ENCODE results near the gene NHERF1.

The NHERF1 gene

DNA sequence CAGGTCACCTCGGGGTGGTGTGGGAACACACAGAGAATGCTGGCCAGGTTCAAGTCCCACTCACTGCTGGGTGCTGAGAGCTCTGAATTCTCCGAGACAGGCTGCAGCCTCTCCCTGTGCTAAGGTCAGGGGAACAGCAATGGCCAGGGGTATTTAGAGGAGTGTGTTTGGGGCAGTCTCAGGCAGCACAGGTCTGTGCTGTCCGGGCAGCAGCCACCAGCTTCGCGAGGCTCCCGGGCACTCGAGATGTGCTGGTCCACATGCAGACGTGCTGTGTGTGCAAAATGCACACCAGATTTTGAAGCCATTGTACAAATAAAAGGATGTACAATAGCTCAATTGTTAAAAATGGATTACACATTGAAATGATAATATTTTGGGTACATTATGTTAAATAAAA, 7.1 kb downstream of the NHERF1 start:
- TF ChIP-seq ARNTL (CRISPR knock-in tag; IDR thresholded peaks at IDR 0.05; ENCODE audit: borderline replicate concordance, low read depth) (no peak), ZNF70 (CRISPR knock-in tag; IDR thresholded peaks at IDR 0.05) (no peak), TOX (CRISPR knock-in tag; IDR thresholded peaks at IDR 0.05; ENCODE audit: borderline replicate concordance) (no peak), ZC3H10 (CRISPR knock-in tag; IDR thresholded peaks at IDR 0.05) (no peak), BACH2 (CRISPR knock-in tag; IDR thresholded peaks at IDR 0.05; ENCODE audit: borderline replicate concordance) (no peak), ESRRG (CRISPR knock-in tag; IDR thresholded peaks at IDR 0.05) (no peak), RARB (CRISPR knock-in tag; IDR thresholded peaks at IDR 0.05) (no peak), PPARA (CRISPR knock-in tag; IDR thresholded peaks at IDR 0.05; ENCODE audit: borderline replicate concordance) (no peak), ZNF8 (CRISPR knock-in tag; IDR thresholded peaks at IDR 0.05) (no peak), ZFP30 (CRISPR knock-in tag; IDR thresholded peaks at IDR 0.05) (no peak), TCF4 (CRISPR knock-in tag; IDR thresholded peaks at IDR 0.05; ENCODE audit: borderline replicate concordance) (no peak)
- TF ChIP-seq, protein P1, sequence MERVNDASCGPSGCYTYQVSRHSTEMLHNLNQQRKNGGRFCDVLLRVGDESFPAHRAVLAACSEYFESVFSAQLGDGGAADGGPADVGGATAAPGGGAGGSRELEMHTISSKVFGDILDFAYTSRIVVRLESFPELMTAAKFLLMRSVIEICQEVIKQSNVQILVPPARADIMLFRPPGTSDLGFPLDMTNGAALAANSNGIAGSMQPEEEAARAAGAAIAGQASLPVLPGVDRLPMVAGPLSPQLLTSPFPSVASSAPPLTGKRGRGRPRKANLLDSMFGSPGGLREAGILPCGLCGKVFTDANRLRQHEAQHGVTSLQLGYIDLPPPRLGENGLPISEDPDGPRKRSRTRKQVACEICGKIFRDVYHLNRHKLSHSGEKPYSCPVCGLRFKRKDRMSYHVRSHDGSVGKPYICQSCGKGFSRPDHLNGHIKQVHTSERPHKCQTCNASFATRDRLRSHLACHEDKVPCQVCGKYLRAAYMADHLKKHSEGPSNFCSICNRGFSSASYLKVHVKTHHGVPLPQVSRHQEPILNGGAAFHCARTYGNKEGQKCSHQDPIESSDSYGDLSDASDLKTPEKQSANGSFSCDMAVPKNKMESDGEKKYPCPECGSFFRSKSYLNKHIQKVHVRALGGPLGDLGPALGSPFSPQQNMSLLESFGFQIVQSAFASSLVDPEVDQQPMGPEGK (CRISPR knock-in tag; IDR thresholded peaks at IDR 0.05; ENCODE audit: borderline replicate concordance): no peak
- TF ChIP-seq, protein P2, sequence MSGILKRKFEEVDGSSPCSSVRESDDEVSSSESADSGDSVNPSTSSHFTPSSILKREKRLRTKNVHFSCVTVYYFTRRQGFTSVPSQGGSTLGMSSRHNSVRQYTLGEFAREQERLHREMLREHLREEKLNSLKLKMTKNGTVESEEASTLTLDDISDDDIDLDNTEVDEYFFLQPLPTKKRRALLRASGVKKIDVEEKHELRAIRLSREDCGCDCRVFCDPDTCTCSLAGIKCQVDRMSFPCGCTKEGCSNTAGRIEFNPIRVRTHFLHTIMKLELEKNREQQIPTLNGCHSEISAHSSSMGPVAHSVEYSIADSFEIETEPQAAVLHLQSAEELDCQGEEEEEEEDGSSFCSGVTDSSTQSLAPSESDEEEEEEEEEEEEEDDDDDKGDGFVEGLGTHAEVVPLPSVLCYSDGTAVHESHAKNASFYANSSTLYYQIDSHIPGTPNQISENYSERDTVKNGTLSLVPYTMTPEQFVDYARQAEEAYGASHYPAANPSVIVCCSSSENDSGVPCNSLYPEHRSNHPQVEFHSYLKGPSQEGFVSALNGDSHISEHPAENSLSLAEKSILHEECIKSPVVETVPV (CRISPR knock-in tag; IDR thresholded peaks at IDR 0.05): no peak
- ATAC-seq: no peak

DNA sequence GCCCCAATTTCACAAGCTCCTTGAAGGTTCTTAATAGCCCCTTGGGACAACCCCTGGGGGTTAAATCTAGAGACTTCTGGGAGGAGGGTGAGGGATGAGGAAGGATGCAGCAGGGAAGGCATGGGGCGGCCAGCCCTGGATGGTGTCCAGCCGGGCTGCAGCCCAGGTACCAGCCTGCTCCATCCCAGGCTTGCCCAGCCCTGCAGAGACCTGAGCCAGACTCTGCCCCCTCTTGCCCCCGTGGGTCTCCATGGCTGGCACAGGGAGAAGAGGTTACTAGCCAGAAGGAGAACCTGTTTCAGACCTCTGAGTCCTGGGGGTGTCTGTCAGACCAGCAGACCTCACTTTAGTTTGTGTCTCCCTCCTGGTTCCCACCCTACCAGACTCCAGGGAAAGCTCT, 8.5 kb downstream of the NHERF1 start:
- TF ChIP-seq CSDC2 (CRISPR knock-in tag; IDR thresholded peaks at IDR 0.05) (no peak), ZNF70 (CRISPR knock-in tag; IDR thresholded peaks at IDR 0.05) (no peak), ZFP3 (CRISPR knock-in tag; IDR thresholded peaks at IDR 0.05) (no peak), ARNTL (CRISPR knock-in tag; IDR thresholded peaks at IDR 0.05; ENCODE audit: borderline replicate concordance, low read depth) (no peak), ESRRG (CRISPR knock-in tag; IDR thresholded peaks at IDR 0.05) (no peak), PPARA (CRISPR knock-in tag; IDR thresholded peaks at IDR 0.05; ENCODE audit: borderline replicate concordance) (no peak), RARB (CRISPR knock-in tag; IDR thresholded peaks at IDR 0.05) (no peak), GLIS3 (CRISPR knock-in tag; IDR thresholded peaks at IDR 0.05) (no peak), SNAI2 (CRISPR knock-in tag; IDR thresholded peaks at IDR 0.05) (no peak)
- TF ChIP-seq, protein P3, sequence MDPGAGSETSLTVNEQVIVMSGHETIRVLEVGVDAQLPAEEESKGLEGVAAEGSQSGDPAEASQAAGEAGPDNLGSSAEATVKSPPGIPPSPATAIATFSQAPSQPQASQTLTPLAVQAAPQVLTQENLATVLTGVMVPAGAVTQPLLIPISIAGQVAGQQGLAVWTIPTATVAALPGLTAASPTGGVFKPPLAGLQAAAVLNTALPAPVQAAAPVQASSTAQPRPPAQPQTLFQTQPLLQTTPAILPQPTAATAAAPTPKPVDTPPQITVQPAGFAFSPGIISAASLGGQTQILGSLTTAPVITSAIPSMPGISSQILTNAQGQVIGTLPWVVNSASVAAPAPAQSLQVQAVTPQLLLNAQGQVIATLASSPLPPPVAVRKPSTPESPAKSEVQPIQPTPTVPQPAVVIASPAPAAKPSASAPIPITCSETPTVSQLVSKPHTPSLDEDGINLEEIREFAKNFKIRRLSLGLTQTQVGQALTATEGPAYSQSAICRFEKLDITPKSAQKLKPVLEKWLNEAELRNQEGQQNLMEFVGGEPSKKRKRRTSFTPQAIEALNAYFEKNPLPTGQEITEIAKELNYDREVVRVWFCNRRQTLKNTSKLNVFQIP (CRISPR knock-in tag; IDR thresholded peaks at IDR 0.05; ENCODE audit: borderline replicate concordance, low read depth): no peak
- no peak for ATAC-seq

DNA sequence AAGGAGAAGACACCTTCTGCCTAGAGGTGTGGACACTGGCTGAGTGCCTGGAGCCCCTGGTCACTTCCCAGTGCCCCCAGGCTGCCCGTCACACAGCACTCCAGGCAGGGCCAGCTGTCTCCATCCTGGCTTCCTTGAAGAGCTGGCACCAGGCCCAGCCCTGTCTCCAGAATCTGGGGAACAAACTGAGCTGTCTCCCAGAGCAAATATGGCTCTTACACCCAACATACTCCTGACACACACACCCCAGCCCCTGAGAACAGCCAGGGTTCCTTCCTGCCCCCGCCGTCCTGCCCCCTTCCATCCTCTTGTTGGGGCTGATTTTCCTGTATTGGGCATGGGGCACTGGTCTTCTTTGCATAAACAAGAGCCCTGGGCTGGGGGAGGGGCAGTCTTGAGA, 9.1 kb downstream of the NHERF1 start:
- ATAC-seq: peak; percentile 41
- TF ChIP-seq, protein P2 (CRISPR knock-in tag; IDR thresholded peaks at IDR 0.05): no peak
- no peak for TF ChIP-seq ESRRG (CRISPR knock-in tag; IDR thresholded peaks at IDR 0.05)
- no peak for TF ChIP-seq GLIS3 (CRISPR knock-in tag; IDR thresholded peaks at IDR 0.05)
- TF ChIP-seq, protein P4, sequence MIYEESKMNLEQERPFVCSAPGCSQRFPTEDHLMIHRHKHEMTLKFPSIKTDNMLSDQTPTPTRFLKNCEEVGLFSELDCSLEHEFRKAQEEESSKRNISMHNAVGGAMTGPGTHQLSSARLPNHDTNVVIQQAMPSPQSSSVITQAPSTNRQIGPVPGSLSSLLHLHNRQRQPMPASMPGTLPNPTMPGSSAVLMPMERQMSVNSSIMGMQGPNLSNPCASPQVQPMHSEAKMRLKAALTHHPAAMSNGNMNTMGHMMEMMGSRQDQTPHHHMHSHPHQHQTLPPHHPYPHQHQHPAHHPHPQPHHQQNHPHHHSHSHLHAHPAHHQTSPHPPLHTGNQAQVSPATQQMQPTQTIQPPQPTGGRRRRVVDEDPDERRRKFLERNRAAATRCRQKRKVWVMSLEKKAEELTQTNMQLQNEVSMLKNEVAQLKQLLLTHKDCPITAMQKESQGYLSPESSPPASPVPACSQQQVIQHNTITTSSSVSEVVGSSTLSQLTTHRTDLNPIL (CRISPR knock-in tag; IDR thresholded peaks at IDR 0.05; ENCODE audit: low read depth): no peak
- TF ChIP-seq TCF4 (CRISPR knock-in tag; IDR thresholded peaks at IDR 0.05; ENCODE audit: borderline replicate concordance): no peak
- no peak for TF ChIP-seq ZC3H10 (CRISPR knock-in tag; IDR thresholded peaks at IDR 0.05)
- no peak for TF ChIP-seq ZNF8 (CRISPR knock-in tag; IDR thresholded peaks at IDR 0.05)
- TF ChIP-seq, protein P3 (CRISPR knock-in tag; IDR thresholded peaks at IDR 0.05; ENCODE audit: borderline replicate concordance, low read depth): no peak
- no peak for TF ChIP-seq SNAI2 (CRISPR knock-in tag; IDR thresholded peaks at IDR 0.05)
- no peak for TF ChIP-seq BACH2 (CRISPR knock-in tag; IDR thresholded peaks at IDR 0.05; ENCODE audit: borderline replicate concordance)
- TF ChIP-seq ARNTL (CRISPR knock-in tag; IDR thresholded peaks at IDR 0.05; ENCODE audit: borderline replicate concordance, low read depth): no peak
- no peak for TF ChIP-seq PPARA (CRISPR knock-in tag; IDR thresholded peaks at IDR 0.05; ENCODE audit: borderline replicate concordance)
- TF ChIP-seq, protein P5, sequence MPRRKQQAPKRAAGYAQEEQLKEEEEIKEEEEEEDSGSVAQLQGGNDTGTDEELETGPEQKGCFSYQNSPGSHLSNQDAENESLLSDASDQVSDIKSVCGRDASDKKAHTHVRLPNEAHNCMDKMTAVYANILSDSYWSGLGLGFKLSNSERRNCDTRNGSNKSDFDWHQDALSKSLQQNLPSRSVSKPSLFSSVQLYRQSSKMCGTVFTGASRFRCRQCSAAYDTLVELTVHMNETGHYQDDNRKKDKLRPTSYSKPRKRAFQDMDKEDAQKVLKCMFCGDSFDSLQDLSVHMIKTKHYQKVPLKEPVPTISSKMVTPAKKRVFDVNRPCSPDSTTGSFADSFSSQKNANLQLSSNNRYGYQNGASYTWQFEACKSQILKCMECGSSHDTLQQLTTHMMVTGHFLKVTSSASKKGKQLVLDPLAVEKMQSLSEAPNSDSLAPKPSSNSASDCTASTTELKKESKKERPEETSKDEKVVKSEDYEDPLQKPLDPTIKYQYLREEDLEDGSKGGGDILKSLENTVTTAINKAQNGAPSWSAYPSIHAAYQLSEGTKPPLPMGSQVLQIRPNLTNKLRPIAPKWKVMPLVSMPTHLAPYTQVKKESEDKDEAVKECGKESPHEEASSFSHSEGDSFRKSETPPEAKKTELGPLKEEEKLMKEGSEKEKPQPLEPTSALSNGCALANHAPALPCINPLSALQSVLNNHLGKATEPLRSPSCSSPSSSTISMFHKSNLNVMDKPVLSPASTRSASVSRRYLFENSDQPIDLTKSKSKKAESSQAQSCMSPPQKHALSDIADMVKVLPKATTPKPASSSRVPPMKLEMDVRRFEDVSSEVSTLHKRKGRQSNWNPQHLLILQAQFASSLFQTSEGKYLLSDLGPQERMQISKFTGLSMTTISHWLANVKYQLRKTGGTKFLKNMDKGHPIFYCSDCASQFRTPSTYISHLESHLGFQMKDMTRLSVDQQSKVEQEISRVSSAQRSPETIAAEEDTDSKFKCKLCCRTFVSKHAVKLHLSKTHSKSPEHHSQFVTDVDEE (CRISPR knock-in tag; IDR thresholded peaks at IDR 0.05): no peak

Measured in SK-N-SH treated with all-trans-retinoic acid at 6 μM for 48 hours (cell line).